ENCODE data around the gene TLE2.
"Not testable (repeated sequence)": the region's sequence is repeated elsewhere in the genome, so short reads cannot be mapped to it uniquely, and the experiment has no call there.

TLE2 gene

GRCh38 chr19:3055741-3056416 is 26.8 kb upstream of the TLE2 start:
- DNase-seq, result no peak

- DNase-seq, result no peak
Measured at GRCh38 chr19:3054972-3055740, 26.1 kb upstream of the TLE2 start.

DNA sequence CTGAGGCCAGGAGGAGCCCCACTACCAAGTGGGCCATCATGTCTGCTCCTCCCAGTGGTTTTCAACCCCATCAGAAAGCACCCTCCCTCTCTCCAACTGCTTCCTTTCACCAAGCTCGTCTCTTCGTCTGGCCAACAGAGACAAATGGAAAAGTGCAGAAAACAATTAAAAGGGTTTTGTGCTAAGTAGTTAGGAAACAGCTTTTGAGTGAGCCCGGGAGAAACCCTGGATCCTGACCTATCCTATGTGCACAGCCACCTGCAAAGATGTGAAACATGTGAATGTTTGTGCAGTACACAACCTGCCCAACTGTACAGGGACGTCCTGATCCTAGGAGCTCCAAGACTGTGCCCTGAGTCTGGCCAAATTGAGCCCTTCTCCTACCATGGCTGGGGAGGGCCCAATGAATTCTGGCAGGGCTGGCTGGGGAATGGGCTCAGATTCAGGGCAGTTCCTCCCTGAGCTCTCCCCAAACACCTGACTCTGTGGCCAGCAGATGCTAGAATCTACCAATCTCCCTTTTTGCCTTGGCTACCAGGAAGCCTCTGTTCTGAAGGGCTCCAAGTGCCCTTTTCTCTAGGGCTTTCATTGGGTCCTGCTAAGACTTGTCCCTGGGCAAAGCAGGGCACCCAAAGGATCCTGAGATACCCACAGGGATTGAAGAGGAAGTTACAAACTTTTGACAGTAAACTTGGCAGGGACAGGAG is 25.3 kb upstream of the TLE2 start:
- no peak for DNase-seq

GRCh38 chr19:3053780-3054179 is 24.7 kb upstream of the TLE2 start:
- no peak for DNase-seq

- DNase-seq, result peak in 1 of 2 experiments; percentile 41
Measured at GRCh38 chr19:3053218-3053621, 24.1 kb upstream of the TLE2 start.

GRCh38 chr19:3050016-3050415 is 20.9 kb upstream of the TLE2 start:
- not testable (repeated sequence) for DNase-seq

DNA sequence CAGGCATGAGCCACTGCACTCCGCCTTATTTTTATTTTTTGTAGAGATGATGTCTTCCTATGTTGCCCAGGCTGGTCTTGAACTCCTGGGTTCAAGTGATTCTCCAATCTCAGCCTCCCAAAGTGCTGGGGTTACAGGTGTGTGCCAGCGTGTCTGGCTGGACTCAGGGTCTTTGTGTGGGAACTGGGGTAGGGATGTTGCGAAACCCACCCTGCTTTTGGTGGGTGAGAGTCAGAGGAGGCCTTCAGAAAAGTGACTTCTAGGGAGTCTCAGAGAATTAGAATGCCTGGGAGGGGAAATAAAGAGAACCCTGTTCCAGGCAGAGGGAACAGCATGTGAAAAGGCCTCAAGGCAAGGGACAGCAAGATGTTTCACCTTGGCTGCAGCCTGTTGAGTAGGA is 20.0 kb upstream of the TLE2 start:
- no peak for DNase-seq

GRCh38 chr19:3048190-3048533 is 19.1 kb upstream of the TLE2 start:
- DNase-seq, result no peak

GRCh38 chr19:3047496-3048189 is 18.6 kb upstream of the TLE2 start:
- peak; percentile 73 to 84 for DNase-seq

GRCh38 chr19:3046698-3047495 is 17.8 kb upstream of the TLE2 start:
- peak in 1 of 2 experiments; percentile 56 for DNase-seq

DNA sequence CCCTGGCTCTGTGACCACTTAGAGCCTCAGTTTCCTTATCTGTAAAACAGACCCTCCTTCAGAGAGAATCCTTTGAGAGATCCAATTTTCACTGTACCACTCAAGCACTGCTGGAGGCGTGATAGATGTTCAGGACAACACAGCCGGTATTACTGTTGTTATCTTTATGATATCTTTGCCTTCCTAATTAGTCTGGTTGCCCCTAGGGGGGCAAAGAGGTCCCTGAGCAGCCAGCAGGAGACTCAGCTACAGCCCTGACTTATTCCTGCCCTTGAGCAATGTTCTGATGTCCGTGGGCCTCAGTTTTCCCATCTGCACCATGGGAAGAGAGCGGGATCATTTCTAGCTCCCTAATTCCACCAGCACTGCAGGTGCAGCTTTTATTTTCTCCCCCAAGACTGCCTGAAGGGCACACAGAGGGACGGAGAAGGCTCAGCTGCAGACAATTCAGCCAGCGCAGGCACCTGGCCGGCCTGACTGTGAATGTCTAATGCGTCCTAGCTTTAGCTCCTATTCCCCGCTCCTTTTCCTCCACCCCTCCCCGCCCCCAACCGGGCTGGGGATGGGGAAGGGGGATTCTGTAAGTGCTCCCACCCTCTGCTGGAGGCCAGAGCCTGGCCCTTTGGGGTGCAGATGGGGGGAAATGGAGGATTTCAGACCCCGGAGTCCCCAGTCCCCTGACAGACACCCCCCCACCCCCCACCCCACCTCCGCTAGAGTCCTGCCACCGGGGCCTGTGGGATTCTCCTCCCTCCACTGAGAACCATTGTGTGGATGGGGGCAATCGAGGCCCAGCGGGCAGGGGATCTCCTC is 17.0 kb upstream of the TLE2 start:
- peak in 1 of 2 experiments; percentile 50 for DNase-seq

- no peak for DNase-seq
Measured at GRCh38 chr19:3045191-3045590, 16.1 kb upstream of the TLE2 start.

- DNase-seq, result no peak
Measured at GRCh38 chr19:3042621-3043267, 13.7 kb upstream of the TLE2 start.

DNA sequence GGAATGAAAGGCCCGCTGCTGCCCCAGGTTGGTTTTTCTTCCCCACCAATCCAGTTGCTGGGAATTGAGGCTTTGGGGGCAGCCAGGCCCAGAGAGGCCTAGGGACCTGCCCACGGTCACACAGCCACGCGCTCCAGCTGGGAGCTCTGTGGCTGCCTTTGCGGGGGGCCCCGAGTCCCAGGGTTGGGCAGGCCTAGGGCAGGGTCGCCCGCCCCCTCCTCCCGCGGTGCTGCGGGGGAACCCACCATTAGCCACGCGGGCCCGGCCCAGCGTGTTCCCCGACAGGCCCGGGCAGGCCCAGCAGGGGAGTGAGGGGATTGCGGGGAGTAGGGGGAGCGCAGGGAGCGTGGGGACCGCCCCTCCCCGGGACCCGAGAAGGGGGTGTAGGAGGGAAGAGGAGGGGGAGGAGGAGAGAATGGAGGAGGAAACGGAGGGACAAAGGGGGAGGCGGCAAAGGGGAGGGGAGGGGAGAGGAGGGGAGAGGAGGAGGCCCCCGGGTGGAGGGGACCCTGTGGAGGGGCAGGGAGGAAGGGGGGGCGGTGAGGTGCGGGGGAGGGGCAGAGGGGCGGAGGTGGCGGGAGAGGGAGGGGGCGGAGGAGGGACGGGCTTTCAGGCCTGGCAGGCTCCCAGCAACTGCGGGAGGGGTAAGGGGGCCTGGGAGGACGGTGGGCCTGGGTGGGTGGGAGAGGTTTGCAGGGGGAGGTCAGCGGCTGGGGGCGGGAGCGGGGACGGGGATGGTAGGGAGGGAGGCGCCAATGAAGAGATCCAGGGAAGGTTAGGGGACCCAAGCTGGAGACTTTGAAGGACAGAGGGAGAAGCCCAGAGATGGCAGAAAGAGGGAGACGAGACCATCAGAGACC is 12.9 kb upstream of the TLE2 start:
- DNase-seq, result no peak

DNA sequence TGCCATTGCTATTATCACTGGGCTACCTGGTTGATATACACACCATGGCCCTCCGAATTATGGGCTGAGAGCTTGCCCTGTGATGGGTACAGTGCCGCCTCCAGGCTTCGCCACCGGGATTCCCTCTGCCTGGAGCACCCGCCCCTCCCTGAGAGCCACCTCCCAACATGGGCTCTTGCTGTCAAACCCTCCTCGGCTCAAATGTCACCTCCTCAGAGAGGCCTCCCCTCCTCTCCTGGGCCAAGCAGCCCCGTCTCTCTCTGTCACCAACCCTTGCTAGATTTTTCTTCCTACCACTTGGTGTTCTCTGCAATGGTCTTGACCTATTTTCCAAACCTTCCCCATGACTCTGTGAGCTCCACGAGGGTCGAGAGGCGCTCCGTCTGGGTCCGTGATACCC is 12.2 kb upstream of the TLE2 start:
- DNase-seq, result no peak

GRCh38 chr19:3039641-3040077 is 10.6 kb upstream of the TLE2 start:
- no peak for DNase-seq

DNA sequence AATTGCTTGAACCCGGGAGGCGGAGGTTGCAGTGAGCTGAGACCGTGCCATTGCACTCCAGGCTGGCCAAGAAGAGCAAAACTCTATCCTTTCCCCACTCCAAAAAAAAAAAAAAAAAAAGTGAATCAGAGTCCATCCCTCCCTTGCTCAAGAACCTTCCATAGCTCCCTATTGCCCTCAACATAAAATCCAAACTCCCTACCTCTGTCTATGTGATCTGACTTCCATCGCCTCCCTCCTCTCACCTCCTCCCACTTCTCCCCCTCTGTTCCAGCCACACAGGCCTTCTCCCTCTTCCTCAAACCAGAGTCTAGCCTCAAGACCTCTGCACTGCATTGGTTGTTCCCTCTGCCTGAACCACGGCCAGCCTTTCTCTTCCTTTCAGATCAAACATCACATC is 10.0 kb upstream of the TLE2 start:
- no peak for DNase-seq

DNA sequence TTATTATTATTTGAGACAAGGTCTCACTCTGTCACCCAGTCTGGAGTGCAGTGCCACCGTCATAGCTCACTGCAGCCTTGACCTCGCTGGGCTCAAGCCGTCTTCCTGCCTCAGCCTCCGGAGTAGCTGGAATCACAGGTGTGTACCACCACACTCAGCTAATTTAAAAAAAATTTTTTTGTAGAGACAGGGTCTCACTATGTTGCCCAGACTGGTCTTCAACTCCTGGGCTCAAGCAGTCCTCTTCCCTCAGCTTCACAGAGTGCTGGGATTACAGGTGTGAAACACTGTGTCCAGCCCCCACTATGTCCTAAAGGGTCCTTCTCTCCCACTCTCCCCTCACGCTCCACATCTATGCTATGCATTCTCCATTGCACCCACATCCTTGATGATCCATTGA is 9.1 kb upstream of the TLE2 start:
- DNase-seq, result no peak

GRCh38 chr19:3036977-3037544 is 8.0 kb upstream of the TLE2 start:
- DNase-seq, result not testable (repeated sequence)

All from NCI-H526 (cell line).